IPS DF 6.9 (cell line): Measurements from ENCODE around the gene ADPRHL1.

ENCODE experiments used
- DNase-seq: peaks from one replicate; pipeline ENCODE4 v3.0.0-alpha.2; 2013; ENCODE audit warnings: low read depth, low spot score
- H3K27ac ChIP-seq: one replicate; pipeline ENCODE4 v1.5.1; 2013; ENCODE audit warnings: low read length, control low read depth
- H3K27me3 ChIP-seq: 2 replicates; pipeline ENCODE4 v1.6.1; 2013; ENCODE audit warnings: mild to moderate bottlenecking, low read length; ENCODE audit not compliant: control insufficient read depth, insufficient read depth
- H3K36me3 ChIP-seq: 2 replicates; pipeline ENCODE4 v1.6.1; 2013; ENCODE audit warnings: low read length; ENCODE audit not compliant: control insufficient read depth, insufficient read depth
- H3K4me1 ChIP-seq: 2 replicates; pipeline ENCODE4 v1.6.1; 2013; ENCODE audit warnings: low read length; ENCODE audit not compliant: control insufficient read depth, insufficient read depth
- H3K4me3 ChIP-seq: 2 replicates; pipeline ENCODE4 v1.5.1; 2013; ENCODE audit warnings: mild to moderate bottlenecking, low read length
- H3K9me3 ChIP-seq: 2 replicates; pipeline ENCODE4 v1.6.1; 2013; ENCODE audit warnings: low read length, inconsistent platforms; ENCODE audit not compliant: control insufficient read depth, insufficient read depth
- WGBS: extraction: QIAGEN DNeasy Blood & Tissue Kit; methylation state at CpG from one replicate; pipeline ENCODE4 v1.1.7; 2013; ENCODE audit warnings: mixed read lengths, missing lambda C conversion rate; ENCODE audit not compliant: insufficient read length, insufficient coverage; 5-methylcytosine and 5-hydroxymethylcytosine counted together

The ADPRHL1 gene

GRCh38 chr13:113401452-113402415 is 51.6 kb downstream of the ADPRHL1 start:
- H3K27me3 ChIP-seq, result no peaks in the 10 kb centered on the region
- no CpG with 5 or more reads among the region's 52 CpGs for WGBS
- H3K4me1 ChIP-seq, result peaks cover 5% of the 10 kb centered on the region; the same call in 1 of the 2 replicates
- DNase-seq, result no peak
- no peak overlapping the region for H3K27ac ChIP-seq
- H3K36me3 ChIP-seq, result no peaks in the 10 kb centered on the region
- no peak overlapping the region for H3K4me3 ChIP-seq
- H3K9me3 ChIP-seq, result no peaks in the 10 kb centered on the region

DNA sequence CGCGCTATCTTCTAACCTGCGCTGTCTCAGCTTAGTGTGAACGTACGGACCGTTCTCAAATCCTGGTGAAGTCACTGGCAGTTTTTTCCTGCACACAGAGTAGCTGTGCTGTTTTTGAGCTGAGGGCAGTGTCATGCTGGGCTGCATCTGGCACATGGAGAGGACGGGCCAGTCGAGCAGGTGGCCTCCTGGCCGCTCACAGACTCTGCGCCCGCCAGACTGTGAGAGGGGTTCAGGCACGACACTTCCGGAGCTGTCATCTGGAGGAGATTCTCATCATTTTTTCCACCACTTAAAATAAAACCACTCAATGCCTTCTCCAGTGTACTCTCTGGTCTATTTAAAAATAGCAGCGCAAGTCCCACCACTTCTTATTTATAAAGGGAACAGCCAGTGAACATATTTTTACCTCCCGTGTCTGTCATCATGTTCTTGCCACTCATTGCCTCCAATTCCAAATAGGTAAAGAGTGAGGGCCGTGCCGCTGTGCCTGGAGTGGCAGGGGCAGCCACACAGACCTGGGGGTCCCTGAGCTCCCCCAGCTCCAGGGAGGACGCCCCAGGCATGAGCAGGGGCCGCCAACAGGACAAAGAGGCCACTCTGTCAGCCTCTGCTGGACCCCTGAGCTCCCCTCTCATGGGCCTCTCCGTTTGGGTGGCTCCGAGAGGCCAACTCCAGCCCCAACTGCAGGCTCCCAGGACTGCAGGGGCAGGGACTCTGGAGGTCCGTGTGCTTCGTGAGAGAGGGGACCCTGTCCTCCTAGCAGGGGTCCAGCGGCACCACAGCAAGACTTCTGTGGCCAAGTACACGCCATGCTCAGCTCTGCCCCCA is 52.5 kb downstream of the ADPRHL1 start:
- Histone ChIP-seq H3K36me3 (no peaks in the 10 kb centered on the region), H3K9me3 (no peaks in the 10 kb centered on the region), H3K4me1 (peaks cover 5% of the 10 kb centered on the region; the same call in 1 of the 2 replicates), H3K27ac (no peak overlapping the region), H3K4me3 (no peak overlapping the region), H3K27me3 (no peaks in the 10 kb centered on the region)
- WGBS, result no CpG with 5 or more reads among the region's 25 CpGs
- no peak for DNase-seq

- no CpG with 5 or more reads among the region's 19 CpGs for WGBS
These were observed 53.5 kb downstream of the ADPRHL1 start for GRCh38 chr13:113399755-113400149.

GRCh38 chr13:113398963-113399754 is 54.1 kb downstream of the ADPRHL1 start:
- Histone ChIP-seq H3K36me3 (no peaks in the 10 kb centered on the region), H3K27ac (no peak overlapping the region), H3K27me3 (no peaks in the 10 kb centered on the region), H3K9me3 (no peaks in the 10 kb centered on the region), H3K4me3 (no peak overlapping the region), H3K4me1 (peaks cover 5% of the 10 kb centered on the region; the same call in 1 of the 2 replicates)
- no CpG with 5 or more reads among the region's 19 CpGs for WGBS
- no peak for DNase-seq

More at GRCh38 chr13:113399755-113400149, 53.5 kb downstream of the ADPRHL1 start:
- no peak overlapping the region for H3K27ac ChIP-seq
- no peak for DNase-seq
- H3K27me3 ChIP-seq, result no peaks in the 10 kb centered on the region
- H3K4me3 ChIP-seq, result no peak overlapping the region
- H3K9me3 ChIP-seq, result no peaks in the 10 kb centered on the region
- no peaks in the 10 kb centered on the region for H3K36me3 ChIP-seq
- peaks cover 5% of the 10 kb centered on the region; the same call in 1 of the 2 replicates for H3K4me1 ChIP-seq

GRCh38 chr13:113397608-113398425 is 55.5 kb downstream of the ADPRHL1 start:
- H3K4me3 ChIP-seq, result no peak overlapping the region
- H3K9me3 ChIP-seq, result no peaks in the 10 kb centered on the region
- H3K4me1 ChIP-seq, result peaks cover 8% of the 10 kb centered on the region
- no peak for DNase-seq
- no CpG with 5 or more reads among the region's 20 CpGs for WGBS
- H3K27ac ChIP-seq, result no peak overlapping the region
- H3K36me3 ChIP-seq, result no peaks in the 10 kb centered on the region
- no peaks in the 10 kb centered on the region for H3K27me3 ChIP-seq

DNA sequence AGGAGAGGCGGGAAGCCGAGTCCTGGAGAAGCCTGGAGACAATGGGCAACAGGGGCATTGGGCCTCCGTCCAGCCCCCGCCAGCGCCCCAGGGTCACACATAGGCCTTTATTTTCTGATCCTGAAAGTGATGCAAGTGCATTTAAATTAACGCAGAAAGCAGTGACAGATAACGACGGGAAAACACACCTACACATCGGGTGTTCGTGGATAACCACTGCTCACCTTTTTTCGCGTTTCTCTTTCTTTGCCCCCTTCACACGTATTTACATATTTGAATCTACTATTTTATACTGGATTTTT is 59.0 kb downstream of the ADPRHL1 start:
- no peak overlapping the region for H3K4me3 ChIP-seq
- H3K36me3 ChIP-seq, result no peaks in the 10 kb centered on the region
- H3K4me1 ChIP-seq, result peaks cover 8% of the 10 kb centered on the region
- DNase-seq, result no peak
- H3K9me3 ChIP-seq, result no peaks in the 10 kb centered on the region
- no CpG with 5 or more reads among the region's 13 CpGs for WGBS
- H3K27ac ChIP-seq, result no peak overlapping the region
- H3K27me3 ChIP-seq, result no peaks in the 10 kb centered on the region

GRCh38 chr13:113393563-113394338 is 59.5 kb downstream of the ADPRHL1 start:
- WGBS, result no CpG with 5 or more reads among the region's 63 CpGs
- no peak for DNase-seq
- no peaks in the 10 kb centered on the region for H3K36me3 ChIP-seq
- no peak overlapping the region for H3K27ac ChIP-seq
- no peaks in the 10 kb centered on the region for H3K9me3 ChIP-seq
- peak overlapping the region; percentile 25; the same call in 1 of the 2 replicates for H3K4me3 ChIP-seq
- H3K4me1 ChIP-seq, result peaks cover 3% of the 10 kb centered on the region
- no peaks in the 10 kb centered on the region for H3K27me3 ChIP-seq

DNA sequence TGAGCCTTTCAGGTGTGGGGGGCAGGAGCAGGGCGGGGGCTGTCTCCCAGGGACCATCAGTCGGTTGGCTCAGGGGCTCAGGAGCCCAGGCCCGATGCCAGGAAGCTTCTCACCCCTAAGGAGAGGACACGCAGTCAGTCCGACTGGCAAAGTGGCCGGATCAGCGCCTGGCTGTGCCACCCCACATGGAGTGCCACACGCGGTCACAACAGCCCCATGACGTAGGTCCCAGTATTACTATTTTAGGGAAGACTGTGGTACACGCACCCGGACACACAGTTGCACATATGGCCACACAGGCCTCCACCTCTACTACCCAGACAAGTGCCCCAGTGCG is 60.1 kb downstream of the ADPRHL1 start:
- Histone ChIP-seq H3K27ac (no peak overlapping the region), H3K36me3 (no peaks in the 10 kb centered on the region), H3K27me3 (no peaks in the 10 kb centered on the region), H3K4me3 (peak overlapping the region; percentile 25; the same call in 1 of the 2 replicates), H3K4me1 (peaks cover 3% of the 10 kb centered on the region), H3K9me3 (no peaks in the 10 kb centered on the region)
- WGBS, result no CpG with 5 or more reads among the region's 13 CpGs
- no peak for DNase-seq

DNA sequence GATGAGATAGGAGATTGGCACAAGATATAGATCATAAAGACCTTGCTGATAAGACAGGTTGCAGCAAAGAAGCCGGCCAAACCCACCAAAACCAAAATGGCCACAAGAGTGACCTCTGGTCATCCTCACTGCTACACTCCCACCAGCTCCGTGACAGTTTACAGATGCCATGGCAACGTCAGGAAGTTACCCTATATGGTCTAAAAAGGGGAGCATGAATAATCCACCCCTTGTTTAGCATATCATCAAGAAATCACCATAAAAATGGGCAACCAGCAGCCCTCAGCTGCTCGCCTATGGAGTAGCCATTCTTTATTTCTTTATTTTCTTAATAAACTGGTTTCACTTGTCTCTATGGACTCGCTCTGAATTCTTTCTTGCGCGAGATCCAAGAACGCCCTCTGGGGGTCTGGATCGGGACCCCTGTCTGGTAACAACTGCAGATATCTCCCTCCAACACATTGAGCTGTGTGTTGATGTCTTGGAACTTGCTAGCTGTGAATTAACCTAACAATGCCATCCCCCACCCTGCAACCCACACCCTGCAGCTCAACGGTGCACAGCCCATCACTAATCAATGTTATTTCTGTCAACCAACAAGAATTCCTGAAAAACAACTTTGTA is 62.3 kb downstream of the ADPRHL1 start:
- no peak for DNase-seq
- H3K4me3 ChIP-seq, result no peak overlapping the region
- no peak overlapping the region for H3K27ac ChIP-seq
- no peaks in the 10 kb centered on the region for H3K36me3 ChIP-seq
- H3K4me1 ChIP-seq, result peaks cover 3% of the 10 kb centered on the region
- WGBS, result no CpG with 5 or more reads among the region's 10 CpGs
- H3K9me3 ChIP-seq, result no peaks in the 10 kb centered on the region; the same call in 1 of the 2 replicates
- H3K27me3 ChIP-seq, result no peaks in the 10 kb centered on the region
